HG03280 (cell line): Measurements from ENCODE around the gene CRLF2.
"Not testable (repeated sequence)": the region's sequence is repeated elsewhere in the genome, so short reads cannot be mapped to it uniquely, and the experiment has no call there.

Source experiments
- ATAC-seq: cut with Tn5 transposase; IDR thresholded peaks from one replicate; pipeline ENCODE4 v1.9.1; 2021; ENCODE audit warnings: mild to moderate bottlenecking, moderate library complexity; ENCODE audit not compliant: unreplicated experiment

CRLF2 gene

GRCh38 chrX:1212532-1212931 is at the start of gene CRLF2:
Gene CRLF2 (minus strand): TSS chrX:1212649. CDS start chrX:1212634, 15 bp downstream.
- no peak for ATAC-seq

DNA sequence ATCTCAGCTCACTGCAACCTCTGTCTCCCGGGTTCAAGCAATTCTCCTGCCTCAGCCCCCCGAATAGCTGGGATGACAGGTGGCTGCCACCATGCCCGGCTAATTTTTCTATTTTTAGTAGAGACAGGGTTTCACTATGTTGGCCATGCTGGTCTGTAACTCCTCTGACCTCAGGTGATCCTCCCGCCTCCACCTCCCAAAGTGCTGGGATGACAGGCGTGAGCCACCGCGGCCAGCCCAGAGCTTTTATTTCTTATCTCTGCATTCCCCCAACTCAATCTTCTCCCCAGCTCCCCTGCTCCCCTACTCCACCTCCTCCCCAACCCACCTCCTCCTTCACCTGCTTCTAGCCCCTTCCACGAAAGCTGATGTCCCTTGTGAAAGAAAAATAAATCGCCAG is 49.3 kb upstream of the CRLF2 start:
- ATAC-seq: not testable (repeated sequence)

GRCh38 chrX:1261285-1261684 is 48.8 kb upstream of the CRLF2 start:
- no peak for ATAC-seq

DNA sequence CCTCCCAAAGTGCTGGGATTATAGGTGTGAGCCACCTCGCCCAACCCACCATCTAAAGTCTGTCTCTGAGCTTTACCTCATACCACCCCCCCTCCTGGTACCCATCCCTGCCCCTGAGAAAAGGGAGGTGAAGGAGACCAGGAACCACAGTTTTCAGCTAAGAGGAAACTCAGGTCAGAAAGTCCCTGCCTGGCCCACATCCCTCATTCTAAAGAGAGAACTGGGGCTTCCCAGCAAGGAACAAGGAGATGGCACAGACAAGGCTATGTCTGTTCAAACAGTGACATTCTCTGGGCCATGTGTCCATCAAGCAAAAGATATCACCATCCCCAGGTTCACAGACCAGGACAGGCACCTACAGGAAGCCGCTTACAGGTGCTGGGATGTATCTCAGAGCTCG is 40.4 kb upstream of the CRLF2 start:
- ATAC-seq: no peak

GRCh38 chrX:1249101-1249887 is 36.8 kb upstream of the CRLF2 start:
- ATAC-seq: no peak

DNA sequence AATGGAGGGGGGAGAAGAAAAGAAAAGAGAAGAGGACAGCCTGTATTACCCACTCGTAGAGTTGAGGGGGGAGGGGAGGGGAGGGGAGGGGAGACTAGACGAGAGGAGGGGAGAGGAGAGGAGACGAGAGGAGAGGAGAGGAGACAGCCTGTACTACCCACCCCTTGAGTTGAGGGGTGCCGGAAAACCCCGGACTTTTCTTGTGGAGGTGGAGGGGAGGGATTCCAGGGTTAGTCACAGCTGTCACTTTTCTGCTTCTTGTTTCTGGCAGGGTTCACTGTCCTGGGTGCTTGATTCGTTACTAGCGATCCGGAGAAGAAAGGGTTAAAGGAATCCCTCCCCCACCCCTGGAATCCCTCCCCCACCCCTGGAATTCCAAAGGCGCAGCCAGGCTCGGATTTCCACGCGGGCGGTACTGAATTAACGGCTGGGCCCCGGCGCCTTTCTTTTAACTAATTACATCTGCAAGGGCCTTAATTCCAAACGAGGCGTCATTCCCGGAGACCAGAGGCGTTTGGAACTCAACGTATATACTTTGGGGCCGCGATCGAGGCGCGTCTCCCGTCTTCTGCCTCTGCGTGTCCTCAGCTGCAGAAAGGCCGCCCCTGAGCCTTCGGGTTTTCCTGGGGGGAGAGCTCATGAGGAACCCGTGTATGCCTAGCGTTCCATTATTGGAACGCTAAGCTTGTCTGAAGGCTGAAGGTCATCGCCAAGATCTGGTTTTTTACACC is 36.0 kb upstream of the CRLF2 start:
- ATAC-seq: no peak

DNA sequence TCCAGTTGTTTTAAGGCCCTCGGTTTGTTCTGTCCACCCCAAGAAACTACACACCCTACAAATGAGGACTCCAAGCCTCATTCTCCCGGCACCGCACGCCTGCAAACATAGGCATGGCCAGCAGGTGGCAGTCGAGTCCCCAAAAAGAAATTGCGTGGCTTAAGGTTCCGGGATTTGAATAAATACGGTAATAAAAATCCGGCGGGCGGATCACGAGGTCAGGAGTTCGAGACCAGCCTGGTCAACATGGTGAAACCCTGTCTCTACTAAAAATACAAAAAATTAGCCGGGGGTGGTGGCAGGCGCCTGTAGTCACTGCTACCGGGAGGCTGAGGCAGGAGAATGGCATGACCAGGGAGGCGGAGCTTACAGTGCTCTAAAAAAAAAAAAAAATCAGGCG is 34.4 kb upstream of the CRLF2 start:
- peak; percentile 44 for ATAC-seq

GRCh38 chrX:1244164-1245076 is 32.0 kb upstream of the CRLF2 start:
- ATAC-seq: no peak

DNA sequence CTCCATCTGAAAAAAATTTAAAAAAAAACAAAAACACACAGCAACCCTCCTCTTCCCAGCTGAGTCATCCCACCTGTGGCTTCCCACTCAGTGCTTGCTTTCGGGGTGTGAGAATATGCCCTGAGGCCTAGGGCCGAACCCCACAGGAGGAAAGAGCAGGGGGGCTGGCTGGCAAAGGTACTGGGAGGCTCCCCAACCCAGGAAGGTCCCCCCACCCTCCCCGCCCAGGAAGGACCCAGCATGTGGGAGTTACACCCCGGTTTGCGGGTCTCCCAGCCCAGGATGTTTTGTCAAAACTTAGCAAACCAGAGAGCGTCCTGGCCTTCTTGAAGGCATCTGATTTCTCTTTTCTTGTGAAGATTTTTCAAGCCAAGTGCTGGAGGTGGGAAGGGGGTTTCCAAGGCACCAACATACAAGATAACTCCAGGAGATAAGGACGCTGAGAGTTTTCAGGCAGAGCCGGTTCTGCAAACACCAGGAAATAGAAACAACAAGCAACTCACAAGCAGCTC is 30.5 kb upstream of the CRLF2 start:
- ATAC-seq: no peak

- ATAC-seq: not testable (repeated sequence)
Measured at GRCh38 chrX:1240551-1240950, 28.1 kb upstream of the CRLF2 start.

DNA sequence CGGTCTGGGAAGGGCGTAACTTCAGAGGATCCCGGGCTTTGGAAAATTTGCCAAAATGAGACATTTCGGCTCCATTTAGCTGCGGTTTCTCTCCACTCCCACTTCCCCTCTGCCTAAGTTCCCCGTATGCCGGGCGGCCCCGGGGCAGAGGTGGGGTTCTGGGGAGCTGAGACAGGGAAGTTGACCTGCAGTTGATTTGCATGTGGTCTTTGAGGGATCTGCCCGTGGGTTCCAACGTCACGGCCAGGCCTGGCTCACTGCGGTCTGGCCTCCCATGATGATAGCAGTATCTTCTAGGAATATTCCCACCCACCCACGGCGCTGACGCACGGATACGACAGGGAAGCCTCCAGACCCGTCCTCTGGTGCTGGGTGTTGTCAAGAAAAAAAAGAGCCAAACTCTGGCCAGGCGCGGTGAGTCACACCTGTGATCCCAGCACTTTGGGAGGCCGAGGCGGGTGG is 27.3 kb upstream of the CRLF2 start:
- no peak for ATAC-seq

DNA sequence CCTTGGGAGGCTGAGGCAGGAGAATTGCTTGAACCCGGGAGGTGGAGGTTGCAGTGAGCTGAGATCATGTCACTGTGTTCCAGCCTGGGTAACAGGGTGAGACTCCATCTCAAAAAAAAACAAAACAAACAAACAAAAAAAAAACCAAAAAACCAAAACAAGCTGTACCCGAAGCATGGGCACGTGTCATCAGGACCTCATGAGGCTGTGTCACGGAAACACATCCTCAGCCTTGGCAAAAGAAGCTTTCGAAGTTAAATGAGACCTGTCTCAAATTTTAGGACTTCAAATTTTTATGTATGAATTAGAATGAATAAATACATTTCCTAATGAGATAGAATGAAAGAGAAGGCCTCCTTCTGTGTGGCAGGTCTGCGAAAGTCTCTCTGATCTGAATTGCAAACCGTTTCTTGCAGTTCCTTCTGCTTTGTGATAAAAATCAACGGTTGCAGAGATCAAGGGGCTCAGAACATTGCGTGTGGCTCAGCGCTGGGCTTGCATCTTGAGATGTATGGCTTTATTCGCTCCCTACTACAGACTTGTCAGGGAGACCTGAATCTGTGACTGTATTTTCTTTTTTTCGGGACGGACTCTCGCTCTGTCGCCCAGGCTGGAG is 19.5 kb upstream of the CRLF2 start:
- no peak for ATAC-seq

DNA sequence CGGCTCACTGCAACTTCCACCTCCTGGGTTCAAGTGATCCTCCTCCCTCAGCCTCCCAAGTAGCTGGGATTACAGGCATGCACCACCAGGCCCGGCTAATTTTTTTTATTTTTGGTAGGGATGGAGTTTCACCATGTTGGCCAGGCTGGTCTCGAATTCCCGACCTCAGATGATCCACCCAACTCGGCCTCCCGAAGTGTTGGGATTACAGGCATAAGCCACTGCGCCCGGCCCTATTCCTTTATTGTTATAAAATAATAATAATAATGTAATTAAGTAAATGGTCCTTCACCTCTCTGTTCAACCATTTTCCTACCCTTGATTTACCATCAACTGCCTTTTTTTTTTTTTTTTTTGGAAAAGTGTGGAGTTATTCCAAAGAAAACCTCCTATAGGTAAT is 15.7 kb upstream of the CRLF2 start:
- ATAC-seq: not testable (repeated sequence)

GRCh38 chrX:1226249-1226648 is 13.8 kb upstream of the CRLF2 start:
- no peak for ATAC-seq

DNA sequence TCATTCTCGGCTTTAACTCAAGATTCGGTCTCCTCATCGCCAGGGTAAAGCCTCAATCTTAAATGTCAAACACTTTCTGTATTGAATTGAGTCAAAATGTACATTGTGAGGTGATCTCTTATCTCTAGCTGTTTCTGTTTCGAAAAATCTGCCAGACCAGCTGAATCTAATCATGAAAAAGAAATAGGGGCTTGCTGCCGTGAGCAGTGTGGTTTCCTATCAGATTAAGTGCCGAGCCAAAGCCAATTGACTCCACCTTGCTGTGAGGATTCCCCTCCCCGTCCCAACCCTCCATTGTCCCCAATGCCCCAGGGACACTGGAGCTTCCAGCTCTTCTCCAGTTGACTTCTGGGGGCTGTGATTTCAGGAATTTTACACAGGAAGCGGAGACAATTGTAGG is 12.5 kb upstream of the CRLF2 start:
- no peak for ATAC-seq

DNA sequence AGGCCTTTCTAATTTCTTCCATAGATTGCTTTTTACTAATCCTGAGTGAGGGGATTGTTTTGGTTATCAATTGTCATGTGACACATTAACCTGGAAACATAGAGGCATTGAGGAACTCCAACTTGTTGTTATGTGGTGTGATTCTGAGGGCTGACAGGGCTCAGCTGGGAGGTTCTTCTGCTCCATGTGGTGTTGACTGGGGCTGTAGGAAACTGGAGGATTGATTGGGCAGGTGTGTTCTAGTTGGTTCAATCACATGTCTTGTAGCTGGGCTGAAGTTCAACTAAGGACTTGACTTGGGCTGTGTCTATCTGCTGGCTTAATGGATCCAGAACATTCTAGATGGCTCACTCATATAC is 10.8 kb upstream of the CRLF2 start:
- no peak for ATAC-seq

GRCh38 chrX:1222531-1223241 is 10.2 kb upstream of the CRLF2 start:
- ATAC-seq: no peak

DNA sequence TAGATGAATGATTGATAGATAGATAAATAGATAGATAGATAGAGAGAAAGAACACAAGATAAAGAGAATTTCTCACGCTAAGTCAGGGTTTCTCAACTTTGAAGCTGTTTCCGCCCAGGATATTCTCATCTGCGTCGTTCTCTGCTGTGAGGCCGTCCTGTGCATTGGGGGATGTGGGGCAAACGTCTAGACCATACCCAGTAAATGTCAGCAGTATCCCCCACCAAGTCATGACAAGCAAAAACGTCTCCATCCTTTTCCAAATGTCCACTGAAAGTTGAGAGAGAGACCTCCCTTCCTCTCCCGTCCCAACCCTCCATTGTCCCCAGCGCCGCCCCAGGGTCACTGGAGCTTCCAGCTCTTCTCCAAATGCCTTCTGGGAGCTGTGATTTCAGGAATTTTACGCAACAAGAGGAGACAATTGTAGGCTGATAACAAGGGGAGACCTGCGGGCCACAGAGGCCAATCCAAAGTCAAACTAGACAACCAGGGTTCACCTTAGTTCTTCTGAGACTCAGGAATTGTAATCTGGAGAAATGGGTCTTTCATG is 8.9 kb upstream of the CRLF2 start:
- ATAC-seq: no peak

DNA sequence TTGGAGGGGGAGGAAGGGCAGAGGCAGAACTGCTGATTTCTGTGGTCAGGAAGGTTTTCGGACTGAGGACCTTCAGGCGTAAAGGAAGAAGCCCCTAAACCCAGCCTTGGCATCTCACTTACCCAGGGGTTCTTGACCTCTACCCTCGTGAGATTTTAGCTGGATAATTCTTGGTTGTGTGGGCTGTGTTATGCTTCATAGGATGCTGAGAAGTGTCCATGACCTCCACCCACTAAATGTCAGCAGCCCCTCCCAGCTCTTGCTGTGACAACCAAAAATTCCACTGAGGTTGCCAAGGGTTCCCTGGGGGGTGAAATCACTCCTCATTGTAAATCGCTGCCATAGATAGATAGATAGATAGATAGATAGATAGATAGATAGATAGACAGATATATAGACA is 5.8 kb upstream of the CRLF2 start:
- ATAC-seq: no peak
